Right lobe of liver (tissue), 6 donors: ENCODE measurements around the gene GALNT14. TPM values are rescaled to one million over a fixed set of nuclear protein-coding genes. Genes with fewer than 3 reads are reported as not detected.

Experiments used
- ATAC-seq, 4 donors: fragments of 200-7000 bp; cut with Tn5 transposase; one replicate each; pipeline ENCODE4 v1.9.1; 2020; ENCODE audit warnings: mild to moderate bottlenecking in 4 of 4, moderate library complexity in 4 of 4
- DNase-seq, 3 donors: peaks; one replicate each; pipeline ENCODE4 v3.0.0-alpha.2; 2020
- H3K27ac ChIP-seq, 3 donors: fragments of 200-600 bp; one replicate each; pipeline ENCODE4 v1.8.0; 2022
- H3K27me3 ChIP-seq, 2 donors: fragments of 200-600 bp; one replicate each; pipeline ENCODE4 v1.8.0; 2022
- H3K36me3 ChIP-seq, 4 donors: fragments of 200-600 bp; sonication (generic) in 1 of 4; one replicate each; pipeline versions ENCODE4 v1.5.1 to v1.8.0; 2017 to 2022; ENCODE audit warnings: control low read depth in 1 of 4
- H3K4me1 ChIP-seq, 4 donors: fragments of 200-600 bp; sonication (generic) in 1 of 4; one replicate each; pipeline versions ENCODE4 v1.5.1 to v1.8.0; 2017 to 2022; ENCODE audit warnings: control low read depth in 1 of 4
- H3K4me3 ChIP-seq, 3 donors: fragments of 200-600 bp; one replicate each; pipeline ENCODE4 v1.8.0; 2022
- H3K9me3 ChIP-seq, 4 donors: fragments of 200-600 bp; sonication (generic) in 1 of 4; one replicate each; pipeline versions ENCODE4 v1.5.1 to v1.8.0; 2017 to 2022; ENCODE audit warnings: control low read depth in 1 of 4
- CTCF ChIP-seq, 4 donors: fragments of 200-600 bp in 3 of 4; fragments of 450-650 bp in 1 of 4; IDR thresholded peaks; one replicate each; pipeline versions ENCODE4 v1.5.1 to v1.8.0; 2016 to 2022; ENCODE audit warnings: antibody characterized with exemption in 4 of 4, mild to moderate bottlenecking in 2 of 4
- POLR2A ChIP-seq: fragments of 450-650 bp; IDR thresholded peaks from one replicate; pipeline ENCODE4 v1.6.1; 2017; ENCODE audit warnings: antibody characterized with exemption, mild to moderate bottlenecking
- WGBS: methylation state at CpG from one replicate; pipeline ENCODE4 v1.1.6; 2018; ENCODE audit warnings: low coverage, low lambda C conversion rate; ENCODE audit not compliant: insufficient coverage; ENCODE audit errors: missing lambda C conversion rate; 5-methylcytosine and 5-hydroxymethylcytosine counted together
- intact Hi-C, 2 donors: fragments of 100-400 bp; cut with DNase I; formaldehyde crosslinking; loops; one replicate each; pipeline versions ENCODE4 v1.11.2 to v1.14.1; 2022
- total RNA-seq, 6 experiments: library from RNA; depleted of rRNA in 2 of 6; stranded (reverse); fragments of >200 nt in 2 of 6; fragmentation: NEBNext Ultra II Directional in 3 of 6; extraction: Animal tissue kit (Norgen Biotek cat#: 25700) in 3 of 6; gene quantifications; one replicate each; pipeline versions ENCODE4 v1.1.0 to v1.2.4, GENCODE V29; 2016 to 2023
- donor health status: DM: no; HTN: yes; CAD: no.
- donor health status: DM: no; HTN: no; CAD: no.
- donor health status: DM: no; HTN: no; CAD: no.
- donor health status: DM: no; HTN: yes; CAD: no.
- donor health status: DM: no; HTN: yes; CAD: no.

The GALNT14 gene
- total RNA-seq, 6 experiments from 2014 or later: 0.37 to 2.8 (median 1.0) TPM

- no peak overlapping the region for H3K4me3 ChIP-seq
- DNase-seq (no peak), ATAC-seq (no peak)
- H3K4me1 ChIP-seq: no peaks in the 10 kb centered on the region
- no peaks in the 10 kb centered on the region for H3K27me3 ChIP-seq
- WGBS: 44% methylated on average over 2 of the region's 2 CpGs
- H3K9me3 ChIP-seq: no peaks in the 10 kb centered on the region
- intact Hi-C loops: no loop called here
- H3K36me3 ChIP-seq: no peaks in the 10 kb centered on the region
- H3K27ac ChIP-seq: no peak overlapping the region
- no peak for TF ChIP-seq POLR2A
- no peak for TF ChIP-seq CTCF (IDR thresholded peaks at IDR 0.05)
These were observed 40.2 kb downstream of the GALNT14 start for GRCh38 chr2:31097962-31098613.

GRCh38 chr2:31090188-31090587 lies 48.1 kb downstream of the GALNT14 start:
- Histone ChIP-seq H3K27ac (no peak overlapping the region), H3K36me3 (no peaks in the 10 kb centered on the region), H3K4me3 (no peak overlapping the region), H3K4me1 (no peaks in the 10 kb centered on the region), H3K27me3 (no peaks in the 10 kb centered on the region), H3K9me3 (no peaks in the 10 kb centered on the region)
- no peak for DNase-seq
- no peak for TF ChIP-seq CTCF (IDR thresholded peaks at IDR 0.05)
- TF ChIP-seq POLR2A: no peak
- 66% methylated on average over 5 of the region's 7 CpGs for WGBS
- intact Hi-C loops: no loop called here
- no peak for ATAC-seq

- Histone ChIP-seq H3K4me1 (no peaks in the 10 kb centered on the region), H3K27me3 (no peaks in the 10 kb centered on the region), H3K9me3 (no peaks in the 10 kb centered on the region), H3K27ac (no peak overlapping the region), H3K36me3 (no peaks in the 10 kb centered on the region), H3K4me3 (no peak overlapping the region)
- no peak for TF ChIP-seq POLR2A
- no peak for TF ChIP-seq CTCF (IDR thresholded peaks at IDR 0.05)
- no peak for DNase-seq
- 51% methylated on average over 2 of the region's 2 CpGs for whole genome bisulfite sequencing
- ATAC-seq: no peak
- intact Hi-C loops: no loop called here
These were observed 48.6 kb downstream of the GALNT14 start for GRCh38 chr2:31089645-31090044.

- H3K27ac ChIP-seq: no peak overlapping the region
- intact Hi-C loops: no loop called here
- ATAC-seq (no peak), DNase-seq (no peak)
- H3K4me3 ChIP-seq: no peak overlapping the region
- no peaks in the 10 kb centered on the region for H3K36me3 ChIP-seq
- H3K27me3 ChIP-seq: no peaks in the 10 kb centered on the region
- no peak for TF ChIP-seq CTCF (IDR thresholded peaks at IDR 0.05)
- no peak for TF ChIP-seq POLR2A
- no peaks in the 10 kb centered on the region for H3K4me1 ChIP-seq
- H3K9me3 ChIP-seq: no peaks in the 10 kb centered on the region
- 65% methylated on average over 6 of the region's 6 CpGs for WGBS
These were observed 49.6 kb downstream of the GALNT14 start for GRCh38 chr2:31088504-31089195.
